ENCODE measurements around the gene SHROOM1.

The SHROOM1 gene

DNA sequence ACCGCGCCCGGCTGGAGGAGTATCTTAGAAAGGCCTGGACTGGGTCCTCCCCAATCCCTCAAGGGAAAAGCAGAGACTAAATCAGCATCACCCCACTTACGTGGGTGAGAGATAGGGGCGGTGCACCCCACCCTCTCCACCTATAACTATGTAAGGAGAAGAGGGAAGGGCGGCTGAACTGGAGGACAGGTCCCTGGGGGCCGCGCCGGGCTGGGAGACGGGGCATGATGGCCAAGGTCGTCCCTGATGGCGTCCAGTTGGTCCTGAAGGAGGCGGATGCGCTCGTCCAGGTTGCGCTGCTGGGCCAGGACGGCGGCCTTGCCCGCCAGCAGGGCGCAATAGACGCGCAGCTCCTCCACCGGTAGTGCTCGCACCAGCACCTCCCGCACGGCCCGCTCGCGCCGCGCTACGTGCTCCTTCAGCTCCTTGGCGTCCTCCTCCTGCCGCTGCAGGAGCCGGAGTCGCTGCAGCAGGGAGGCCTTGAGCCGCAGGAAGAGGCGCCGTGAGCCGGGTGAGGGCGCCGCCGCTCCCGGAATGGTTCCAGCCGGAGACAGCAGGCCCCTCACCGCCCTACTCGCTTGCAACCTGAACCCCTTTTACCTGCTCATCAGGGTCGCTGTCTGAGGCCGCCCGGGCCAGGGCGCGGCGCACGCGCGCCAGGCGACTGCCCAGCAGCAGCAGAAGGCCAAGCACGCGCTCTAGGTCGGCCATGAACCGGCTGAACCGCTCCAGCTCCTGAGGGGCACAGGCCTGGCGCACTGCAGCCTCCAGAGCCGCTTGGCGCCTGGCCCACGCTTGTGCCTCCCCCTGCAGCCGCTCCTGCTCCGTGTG is 7.6 kb downstream of the SHROOM1 start:
- peak overlapping the region in 1 of 2 donors; percentile 50 for H3K4me3 ChIP-seq (ENCODE audit: low read depth in 1 of 2, low read length in 2 of 2)
- H3K9me3 ChIP-seq (ENCODE audit: control insufficient read depth in 1 of 2, low read length in 2 of 2) = no peaks in the 10 kb centered on the region
- H3K4me1 ChIP-seq (ENCODE audit: control insufficient read depth in 1 of 2, insufficient read depth in 2 of 2, low read length in 2 of 2) = peaks cover 0 to 12% of the 10 kb centered on the region in 2 donors
- H3K36me3 ChIP-seq (ENCODE audit: control insufficient read depth in 1 of 2, insufficient read depth in 2 of 2, low read length in 2 of 2) = no peaks in the 10 kb centered on the region
- no peaks in the 10 kb centered on the region for H3K27me3 ChIP-seq (ENCODE audit: low read depth, low read length)
- H3K27ac ChIP-seq (ENCODE audit: low read length) = no peak overlapping the region

DNA sequence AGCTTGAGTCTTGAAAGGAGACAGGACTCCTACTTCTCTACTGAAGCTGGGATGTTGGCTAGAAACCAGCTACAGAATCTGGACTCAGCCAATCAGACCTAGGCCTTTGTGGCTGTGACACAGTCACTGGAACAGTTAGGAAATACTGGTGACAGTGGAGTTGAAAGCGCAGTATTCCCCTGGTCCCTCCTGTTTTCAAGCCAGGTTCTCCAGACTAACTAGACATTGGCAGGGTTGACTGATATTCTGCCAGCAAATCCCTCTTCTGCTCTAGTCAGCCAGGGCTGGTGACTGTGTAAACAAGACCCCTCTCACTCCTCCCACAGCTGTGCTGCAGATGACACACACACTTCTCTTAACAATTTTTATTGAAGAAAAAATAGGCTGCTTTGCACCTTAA is 8.7 kb downstream of the SHROOM1 start:
- Histone ChIP-seq H3K4me3 (ENCODE audit: low read depth in 1 of 2, low read length in 2 of 2) (no peak overlapping the region), H3K27me3 (ENCODE audit: low read depth, low read length) (no peaks in the 10 kb centered on the region), H3K4me1 (ENCODE audit: control insufficient read depth in 1 of 2, insufficient read depth in 2 of 2, low read length in 2 of 2) (peaks cover 0 to 12% of the 10 kb centered on the region in 2 donors), H3K9me3 (ENCODE audit: control insufficient read depth in 1 of 2, low read length in 2 of 2) (no peaks in the 10 kb centered on the region), H3K27ac (ENCODE audit: low read length) (no peak overlapping the region), H3K36me3 (ENCODE audit: control insufficient read depth in 1 of 2, insufficient read depth in 2 of 2, low read length in 2 of 2) (no peaks in the 10 kb centered on the region)

DNA sequence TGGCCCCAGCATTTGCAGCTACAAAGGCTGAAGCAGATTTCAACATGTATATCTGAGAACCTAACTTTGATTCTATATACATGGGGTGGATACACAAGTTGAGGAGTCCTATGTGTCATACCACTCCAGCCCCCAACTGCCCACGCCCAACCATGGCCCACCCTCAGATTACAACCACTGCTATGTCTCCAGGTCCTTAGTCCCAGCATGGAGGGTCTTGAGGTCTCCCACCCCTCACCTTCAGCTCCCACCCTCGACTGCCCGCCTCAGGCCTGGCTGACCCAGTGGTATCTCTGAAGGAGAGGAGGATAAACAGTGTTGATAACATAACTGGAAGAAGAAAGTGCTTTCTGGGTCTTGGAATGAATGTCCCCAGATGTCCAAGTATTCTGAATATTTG is 9.1 kb downstream of the SHROOM1 start:
- Histone ChIP-seq H3K27ac (ENCODE audit: low read length) (no peak overlapping the region), H3K4me3 (ENCODE audit: low read depth in 1 of 2, low read length in 2 of 2) (no peak overlapping the region)

GRCh38 chr5:132820162-132820754 is 10.2 kb downstream of the SHROOM1 start:
- Histone ChIP-seq H3K27ac (ENCODE audit: low read length) (no peak overlapping the region), H3K4me3 (ENCODE audit: low read depth in 1 of 2, low read length in 2 of 2) (peak overlapping the region in 1 of 2 donors; percentile 4)

More for the DNA sequence above, 9.1 kb downstream of the SHROOM1 start:
- Histone ChIP-seq H3K4me1 (ENCODE audit: control insufficient read depth in 1 of 2, insufficient read depth in 2 of 2, low read length in 2 of 2) (peaks cover 0 to 12% of the 10 kb centered on the region in 2 donors), H3K36me3 (ENCODE audit: control insufficient read depth in 1 of 2, insufficient read depth in 2 of 2, low read length in 2 of 2) (no peaks in the 10 kb centered on the region), H3K27me3 (ENCODE audit: low read depth, low read length) (no peaks in the 10 kb centered on the region), H3K9me3 (ENCODE audit: control insufficient read depth in 1 of 2, low read length in 2 of 2) (no peaks in the 10 kb centered on the region)

GRCh38 chr5:132819468-132819867 is 11.0 kb downstream of the SHROOM1 start:
- H3K27ac ChIP-seq (ENCODE audit: low read length) = no peak overlapping the region
- H3K36me3 ChIP-seq (ENCODE audit: control insufficient read depth in 1 of 2, insufficient read depth in 2 of 2, low read length in 2 of 2) = no peaks in the 10 kb centered on the region
- H3K4me1 ChIP-seq (ENCODE audit: control insufficient read depth in 1 of 2, insufficient read depth in 2 of 2, low read length in 2 of 2) = peaks cover 0 to 13% of the 10 kb centered on the region in 2 donors
- no peaks in the 10 kb centered on the region for H3K27me3 ChIP-seq (ENCODE audit: low read depth, low read length)
- peak overlapping the region; percentile 4 to 21 for H3K4me3 ChIP-seq (ENCODE audit: low read depth in 1 of 2, low read length in 2 of 2)
- no peaks in the 10 kb centered on the region for H3K9me3 ChIP-seq (ENCODE audit: control insufficient read depth in 1 of 2, low read length in 2 of 2)

More at GRCh38 chr5:132820162-132820754, 10.2 kb downstream of the SHROOM1 start:
- no peaks in the 10 kb centered on the region for H3K9me3 ChIP-seq (ENCODE audit: control insufficient read depth in 1 of 2, low read length in 2 of 2)
- peaks cover 0 to 12% of the 10 kb centered on the region in 2 donors for H3K4me1 ChIP-seq (ENCODE audit: control insufficient read depth in 1 of 2, insufficient read depth in 2 of 2, low read length in 2 of 2)
- no peaks in the 10 kb centered on the region for H3K36me3 ChIP-seq (ENCODE audit: control insufficient read depth in 1 of 2, insufficient read depth in 2 of 2, low read length in 2 of 2)
- no peaks in the 10 kb centered on the region for H3K27me3 ChIP-seq (ENCODE audit: low read depth, low read length)

DNA sequence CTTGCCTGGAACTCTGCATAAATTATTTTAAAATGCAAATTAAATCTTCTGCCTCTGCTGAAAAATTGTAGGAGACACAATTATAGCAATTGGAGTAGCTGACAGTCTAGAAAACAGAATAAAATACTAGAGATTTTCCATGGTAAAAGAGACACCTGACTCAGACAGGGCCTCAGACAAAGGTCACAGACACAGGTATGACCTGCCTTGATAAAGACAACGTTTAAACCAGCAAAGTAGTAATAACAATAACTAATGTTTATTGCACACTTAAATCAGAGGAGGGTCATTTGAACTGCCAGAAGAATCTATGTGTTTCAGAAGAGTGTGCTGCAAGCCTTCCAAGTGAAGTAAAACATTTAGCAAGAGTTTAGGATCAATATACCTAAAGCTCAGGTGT is 13.4 kb downstream of the SHROOM1 start:
- H3K4me1 ChIP-seq (ENCODE audit: control insufficient read depth in 1 of 2, insufficient read depth in 2 of 2, low read length in 2 of 2) = peaks cover 3 to 8% of the 10 kb centered on the region in 2 donors
- H3K27ac ChIP-seq (ENCODE audit: low read length) = no peak overlapping the region
- H3K4me3 ChIP-seq (ENCODE audit: low read depth in 1 of 2, low read length in 2 of 2) = no peak overlapping the region

DNA sequence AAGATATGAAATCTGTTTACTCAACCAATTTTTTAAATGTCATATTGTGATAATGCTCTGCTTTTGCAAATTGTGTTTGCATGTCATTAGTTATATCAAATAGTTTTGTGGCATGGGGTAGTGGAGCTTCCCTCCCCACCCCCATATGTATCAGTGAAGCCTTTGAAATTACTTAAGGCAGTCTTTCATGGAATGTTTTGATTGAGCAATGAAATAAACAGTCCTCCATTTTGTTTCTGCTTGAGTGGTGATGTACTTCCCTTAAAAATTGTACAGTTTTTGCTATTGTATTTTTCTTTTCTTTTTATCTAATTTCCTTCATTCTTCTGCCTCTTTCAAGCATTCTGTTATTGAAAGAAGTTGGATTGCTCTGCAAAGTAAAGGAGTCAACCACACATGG is 13.9 kb downstream of the SHROOM1 start:
- H3K27me3 ChIP-seq (ENCODE audit: low read depth, low read length) = peaks cover 11% of the 10 kb centered on the region

More for the DNA sequence above, 13.4 kb downstream of the SHROOM1 start:
- Histone ChIP-seq H3K27me3 (ENCODE audit: low read depth, low read length) (peaks cover 11% of the 10 kb centered on the region), H3K36me3 (ENCODE audit: control insufficient read depth in 1 of 2, insufficient read depth in 2 of 2, low read length in 2 of 2) (no peaks in the 10 kb centered on the region), H3K9me3 (ENCODE audit: control insufficient read depth in 1 of 2, low read length in 2 of 2) (no peaks in the 10 kb centered on the region)

GRCh38 chr5:132816083-132816482 is 14.4 kb downstream of the SHROOM1 start:
- Histone ChIP-seq H3K27me3 (ENCODE audit: low read depth, low read length) (peaks cover 11% of the 10 kb centered on the region), H3K4me1 (ENCODE audit: control insufficient read depth in 1 of 2, insufficient read depth in 2 of 2, low read length in 2 of 2) (peaks cover 3 to 8% of the 10 kb centered on the region in 2 donors), H3K27ac (ENCODE audit: low read length) (no peak overlapping the region), H3K4me3 (ENCODE audit: low read depth in 1 of 2, low read length in 2 of 2) (no peak overlapping the region), H3K9me3 (ENCODE audit: control insufficient read depth in 1 of 2, low read length in 2 of 2) (no peaks in the 10 kb centered on the region), H3K36me3 (ENCODE audit: control insufficient read depth in 1 of 2, insufficient read depth in 2 of 2, low read length in 2 of 2) (no peaks in the 10 kb centered on the region)

More for the DNA sequence above, 13.9 kb downstream of the SHROOM1 start:
- H3K27ac ChIP-seq (ENCODE audit: low read length) = no peak overlapping the region
- H3K4me3 ChIP-seq (ENCODE audit: low read depth in 1 of 2, low read length in 2 of 2) = no peak overlapping the region
- peaks cover 3 to 8% of the 10 kb centered on the region in 2 donors for H3K4me1 ChIP-seq (ENCODE audit: control insufficient read depth in 1 of 2, insufficient read depth in 2 of 2, low read length in 2 of 2)
- H3K9me3 ChIP-seq (ENCODE audit: control insufficient read depth in 1 of 2, low read length in 2 of 2) = no peaks in the 10 kb centered on the region
- H3K36me3 ChIP-seq (ENCODE audit: control insufficient read depth in 1 of 2, insufficient read depth in 2 of 2, low read length in 2 of 2) = no peaks in the 10 kb centered on the region

- peaks cover 3 to 8% of the 10 kb centered on the region in 2 donors for H3K4me1 ChIP-seq (ENCODE audit: control insufficient read depth in 1 of 2, insufficient read depth in 2 of 2, low read length in 2 of 2)
- H3K27ac ChIP-seq (ENCODE audit: low read length) = no peak overlapping the region
- H3K27me3 ChIP-seq (ENCODE audit: low read depth, low read length) = peaks cover 11% of the 10 kb centered on the region
- H3K9me3 ChIP-seq (ENCODE audit: control insufficient read depth in 1 of 2, low read length in 2 of 2) = no peaks in the 10 kb centered on the region
- H3K4me3 ChIP-seq (ENCODE audit: low read depth in 1 of 2, low read length in 2 of 2) = no peak overlapping the region
- no peaks in the 10 kb centered on the region for H3K36me3 ChIP-seq (ENCODE audit: control insufficient read depth in 1 of 2, insufficient read depth in 2 of 2, low read length in 2 of 2)
Observed at GRCh38 chr5:132815454-132815853, 15.0 kb downstream of the SHROOM1 start.

DNA sequence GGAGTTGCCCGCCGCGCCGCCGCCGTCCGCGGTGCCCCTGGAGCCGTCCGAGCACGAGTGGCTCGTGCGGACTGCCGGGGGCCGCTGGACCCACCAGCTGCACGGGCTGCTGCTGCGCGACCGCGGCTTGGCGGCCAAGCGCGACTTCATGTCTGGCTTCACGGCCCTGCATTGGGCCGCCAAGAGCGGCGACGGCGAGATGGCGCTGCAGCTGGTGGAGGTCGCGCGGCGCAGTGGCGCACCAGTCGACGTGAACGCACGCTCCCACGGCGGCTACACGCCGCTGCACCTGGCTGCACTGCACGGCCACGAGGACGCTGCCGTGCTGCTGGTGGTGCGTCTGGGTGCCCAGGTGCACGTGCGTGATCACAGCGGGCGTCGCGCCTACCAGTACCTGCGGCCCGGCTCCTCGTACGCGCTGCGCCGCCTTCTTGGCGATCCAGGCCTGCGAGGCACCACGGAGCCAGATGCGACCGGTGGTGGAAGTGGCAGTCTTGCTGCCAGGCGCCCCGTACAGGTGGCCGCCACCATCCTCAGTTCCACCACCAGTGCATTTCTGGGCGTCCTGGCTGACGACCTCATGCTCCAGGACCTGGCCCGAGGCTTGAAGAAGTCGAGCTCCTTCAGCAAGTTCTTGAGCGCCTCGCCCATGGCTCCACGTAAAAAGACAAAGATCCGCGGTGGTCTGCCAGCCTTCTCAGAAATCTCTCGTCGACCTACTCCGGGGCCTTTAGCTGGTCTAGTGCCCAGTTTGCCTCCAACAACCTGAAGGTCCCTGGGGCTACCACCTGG is 15.7 kb downstream of the SHROOM1 start:
- H3K27me3 ChIP-seq (ENCODE audit: low read depth, low read length) = peaks cover 11% of the 10 kb centered on the region
- H3K36me3 ChIP-seq (ENCODE audit: control insufficient read depth in 1 of 2, insufficient read depth in 2 of 2, low read length in 2 of 2) = no peaks in the 10 kb centered on the region
- H3K27ac ChIP-seq (ENCODE audit: low read length) = no peak overlapping the region
- peaks cover 3 to 8% of the 10 kb centered on the region in 2 donors for H3K4me1 ChIP-seq (ENCODE audit: control insufficient read depth in 1 of 2, insufficient read depth in 2 of 2, low read length in 2 of 2)
- peak overlapping the region in 1 of 2 donors; percentile 54 for H3K4me3 ChIP-seq (ENCODE audit: low read depth in 1 of 2, low read length in 2 of 2)
- H3K9me3 ChIP-seq (ENCODE audit: control insufficient read depth in 1 of 2, low read length in 2 of 2) = no peaks in the 10 kb centered on the region

Measured in muscle layer of duodenum (tissue), 2 donors.